CD14-positive monocyte (primary cell): ENCODE data around the gene ACTN4. TPM values are rescaled to one million over a fixed set of nuclear protein-coding genes. Genes with fewer than 3 reads are reported as not detected.

Experiments used
- DNase-seq, 3 donors: peaks; one replicate each; pipeline ENCODE4 v3.0.0-alpha.2; 2011 to 2022
- H2AFZ ChIP-seq: 2 replicates; pipeline ENCODE4 v1.6.0; 2012; ENCODE audit warnings: mild to moderate bottlenecking, low read depth, low read length, inconsistent platforms; ENCODE audit not compliant: insufficient read depth, poor library complexity, severe bottlenecking
- H3K27ac ChIP-seq, 2 donors: 1 replicate in 1 of 2; 2 replicates in 1 of 2; pipeline ENCODE4 v1.5.1; 2012 to 2013; ENCODE audit warnings: low read length in 2 of 2, control low read depth in 1 of 2, inconsistent platforms in 1 of 2, low read depth in 1 of 2, mild to moderate bottlenecking in 1 of 2
- H3K27me3 ChIP-seq, 2 donors: one replicate each; pipeline versions ENCODE4 v1.6.0 to v1.6.1; 2011 to 2013; ENCODE audit warnings: low read length in 2 of 2; ENCODE audit not compliant: control insufficient read depth in 2 of 2, insufficient read depth in 2 of 2
- H3K36me3 ChIP-seq, 2 donors: replicated peaks in 1 of 2; 1 replicate in 1 of 2; 2 replicates in 1 of 2; pipeline versions ENCODE4 v1.5.1 to v1.6.1; 2012 to 2013; ENCODE audit warnings: low read length in 2 of 2, control low read depth in 1 of 2, inconsistent platforms in 1 of 2, mild to moderate bottlenecking in 1 of 2; ENCODE audit not compliant: insufficient read depth in 2 of 2, control insufficient read depth in 1 of 2
- H3K4me1 ChIP-seq, 2 donors: 1 replicate in 1 of 2; 2 replicates in 1 of 2; pipeline versions ENCODE4 v1.5.1 to v1.6.1; 2012 to 2013; ENCODE audit warnings: low read length in 2 of 2, control low read depth in 1 of 2, inconsistent platforms in 1 of 2, mild to moderate bottlenecking in 1 of 2, moderate library complexity in 1 of 2; ENCODE audit not compliant: insufficient read depth in 2 of 2, control insufficient read depth in 1 of 2
- H3K4me2 ChIP-seq: replicated peaks from 2 replicates; pipeline ENCODE3; 2012; ENCODE audit warnings: low read length, moderate library complexity, mild to moderate bottlenecking; ENCODE audit not compliant: poor library complexity, severe bottlenecking; ENCODE audit errors: extremely low read depth
- H3K4me3 ChIP-seq, 3 experiments: fragments of 200-600 bp in 1 of 3; sonication (generic) in 1 of 3; replicated peaks in 1 of 3; 1 replicate in 2 of 3; 2 replicates in 1 of 3; pipeline ENCODE4 v1.5.1; 2011 to 2013; ENCODE audit warnings: low read length in 3 of 3, mild to moderate bottlenecking in 3 of 3, control low read depth in 2 of 3, low read depth in 2 of 3, inconsistent platforms in 1 of 3, moderate library complexity in 1 of 3
- H3K79me2 ChIP-seq: 2 replicates; pipeline ENCODE4 v1.6.0; 2012; ENCODE audit warnings: mild to moderate bottlenecking, control low read depth, inconsistent platforms, low read length, moderate library complexity; ENCODE audit not compliant: insufficient read depth
- H3K9ac ChIP-seq: 2 replicates; pipeline ENCODE4 v1.6.0; 2017; ENCODE audit warnings: low read length, mild to moderate bottlenecking; ENCODE audit not compliant: insufficient read depth, poor library complexity, severe bottlenecking
- H3K9me3 ChIP-seq, 2 donors: replicated peaks in 1 of 2; 1 replicate in 1 of 2; 2 replicates in 1 of 2; pipeline versions ENCODE4 v1.5.1 to v1.6.1; 2012 to 2013; ENCODE audit warnings: low read length in 2 of 2, control low read depth in 1 of 2; ENCODE audit not compliant: control insufficient read depth in 1 of 2, insufficient read depth in 1 of 2
- H4K20me1 ChIP-seq: 2 replicates; pipeline ENCODE4 v1.6.0; 2012; ENCODE audit warnings: mild to moderate bottlenecking, low read length, control low read depth, moderate library complexity; ENCODE audit not compliant: insufficient read depth
- H3K27ac Mint-ChIP-seq, 7 donors: one replicate each; pipeline ENCODE4 v1.8.0; 2020; ENCODE audit warnings: mild to moderate bottlenecking in 7 of 7, mixed read lengths in 7 of 7, moderate library complexity in 6 of 7, inconsistent platforms in 2 of 7
- H3K27me3 Mint-ChIP-seq, 3 donors: one replicate each; pipeline ENCODE4 v1.8.0; 2021 to 2022; ENCODE audit warnings: low read depth in 3 of 3, mild to moderate bottlenecking in 3 of 3, mixed read lengths in 3 of 3, moderate library complexity in 3 of 3, inconsistent platforms in 1 of 3
- H3K36me3 Mint-ChIP-seq, 2 donors: one replicate each; pipeline ENCODE4 v1.8.0; 2020; ENCODE audit warnings: mixed read lengths in 2 of 2, inconsistent platforms in 1 of 2, mild to moderate bottlenecking in 1 of 2
- H3K4me1 Mint-ChIP-seq: one replicate; pipeline ENCODE4 v1.8.0; 2020; ENCODE audit warnings: mild to moderate bottlenecking, mixed read lengths
- H3K4me3 Mint-ChIP-seq, 2 donors: one replicate each; pipeline ENCODE4 v1.8.0; 2020; ENCODE audit warnings: mild to moderate bottlenecking in 2 of 2, mixed read lengths in 2 of 2, moderate library complexity in 1 of 2
- H3K9me3 Mint-ChIP-seq, 7 donors: one replicate each; pipeline ENCODE4 v1.8.0; 2020 to 2022; ENCODE audit warnings: mixed read lengths in 7 of 7, mild to moderate bottlenecking in 6 of 7, moderate library complexity in 6 of 7, inconsistent platforms in 2 of 7
- WGBS: methylation state at CpG from one replicate; pipeline ENCODE4 v1.1.5; 2013; ENCODE audit warnings: missing lambda C conversion rate; ENCODE audit not compliant: insufficient coverage; 5-methylcytosine and 5-hydroxymethylcytosine counted together
- intact Hi-C, 2 donors: fragments of 100-400 bp; cut with micrococcal nuclease; formaldehyde crosslinking; loops; one replicate each; pipeline versions ENCODE4 v1.15.0 to v1.15.1; 2023
- polyA plus RNA-seq, 3 donors: library from polyadenylated mRNA; depleted of rRNA in 1 of 3; unstranded in 2 of 3; stranded (reverse) in 1 of 3; fragments of 300-500 nt in 2 of 3; fragments of >200 nt in 1 of 3; fragmentation: Illumina TruSeq in 2 of 3; gene quantifications; 1 replicate in 2 of 3; 2 replicates in 1 of 3; pipeline ENCODE4 v1.2.3, GENCODE V29; 2012 to 2021
- TF ChIP-seq, protein P1 (sequence below): fragments of 200-600 bp; IDR thresholded peaks from one replicate; pipeline ENCODE4 v1.8.0; 2022; ENCODE audit warnings: antibody characterized with exemption, mild to moderate bottlenecking

ACTN4 gene
- polyA plus RNA-seq, 3 donors = 8.4 to 177 (median 16.0) TPM

DNA sequence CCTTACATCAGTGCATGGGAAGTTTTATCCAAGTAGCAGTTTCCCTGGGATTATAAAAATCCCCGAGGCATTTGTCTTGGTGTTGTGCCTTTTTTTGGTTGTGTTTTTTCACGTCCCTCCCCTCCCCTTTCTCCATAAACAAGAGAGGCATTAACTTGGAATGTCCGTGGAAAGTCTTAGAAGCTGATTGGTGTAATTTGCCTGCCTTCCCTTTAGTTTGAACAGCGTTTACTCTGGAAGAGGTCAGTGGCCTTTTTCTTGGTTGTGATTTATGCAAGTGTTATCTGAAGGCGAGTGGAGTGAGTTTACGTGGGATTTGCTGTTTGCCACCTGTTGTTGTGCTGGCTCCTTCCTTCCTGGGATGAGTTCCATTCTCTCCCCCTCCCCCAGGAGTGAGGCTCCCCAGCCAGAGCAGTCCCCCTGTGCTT lies 7.2 kb downstream of the ACTN4 start:
- Histone ChIP-seq H3K27ac (peak overlapping the region in 1 of 2 donors; percentile 96), H3K36me3 (peaks cover 5 to 20% of the 10 kb centered on the region in 2 donors), H3K4me2 (no peak overlapping the region), H3K4me3 (no peak overlapping the region), H4K20me1 (peaks cover 76% of the 10 kb centered on the region), H3K4me1 (peaks cover 60 to 71% of the 10 kb centered on the region in 2 donors), H2AFZ (no peak overlapping the region), H3K79me2 (peaks cover 100% of the 10 kb centered on the region), H3K9me3 (no peaks in the 10 kb centered on the region), H3K9ac (no peak overlapping the region), H3K27me3 (no peaks in the 10 kb centered on the region)
- no CpG with 5 or more reads among the region's 6 CpGs for WGBS
- H3K4me1 Mint-ChIP-seq = peaks cover 73% of the 10 kb centered on the region
- H3K27me3 Mint-ChIP-seq = no peaks in the 10 kb centered on the region
- intact Hi-C loops = loop anchor here in 1 of 2 donors (5.0 kb wide), 1 partner anchor 38 kb away; no protein-coding TSS in a partner anchor
- no peak overlapping the region for H3K4me3 Mint-ChIP-seq
- no peaks in the 10 kb centered on the region for H3K9me3 Mint-ChIP-seq
- H3K36me3 Mint-ChIP-seq = peaks cover 28 to 30% of the 10 kb centered on the region in 2 donors
- DNase-seq = no peak
- TF ChIP-seq, protein P1, sequence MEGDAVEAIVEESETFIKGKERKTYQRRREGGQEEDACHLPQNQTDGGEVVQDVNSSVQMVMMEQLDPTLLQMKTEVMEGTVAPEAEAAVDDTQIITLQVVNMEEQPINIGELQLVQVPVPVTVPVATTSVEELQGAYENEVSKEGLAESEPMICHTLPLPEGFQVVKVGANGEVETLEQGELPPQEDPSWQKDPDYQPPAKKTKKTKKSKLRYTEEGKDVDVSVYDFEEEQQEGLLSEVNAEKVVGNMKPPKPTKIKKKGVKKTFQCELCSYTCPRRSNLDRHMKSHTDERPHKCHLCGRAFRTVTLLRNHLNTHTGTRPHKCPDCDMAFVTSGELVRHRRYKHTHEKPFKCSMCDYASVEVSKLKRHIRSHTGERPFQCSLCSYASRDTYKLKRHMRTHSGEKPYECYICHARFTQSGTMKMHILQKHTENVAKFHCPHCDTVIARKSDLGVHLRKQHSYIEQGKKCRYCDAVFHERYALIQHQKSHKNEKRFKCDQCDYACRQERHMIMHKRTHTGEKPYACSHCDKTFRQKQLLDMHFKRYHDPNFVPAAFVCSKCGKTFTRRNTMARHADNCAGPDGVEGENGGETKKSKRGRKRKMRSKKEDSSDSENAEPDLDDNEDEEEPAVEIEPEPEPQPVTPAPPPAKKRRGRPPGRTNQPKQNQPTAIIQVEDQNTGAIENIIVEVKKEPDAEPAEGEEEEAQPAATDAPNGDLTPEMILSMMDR = no peak
- peak overlapping the region in 6 of 7 donors; percentile 1 to 74 (median 61) for H3K27ac Mint-ChIP-seq

DNA sequence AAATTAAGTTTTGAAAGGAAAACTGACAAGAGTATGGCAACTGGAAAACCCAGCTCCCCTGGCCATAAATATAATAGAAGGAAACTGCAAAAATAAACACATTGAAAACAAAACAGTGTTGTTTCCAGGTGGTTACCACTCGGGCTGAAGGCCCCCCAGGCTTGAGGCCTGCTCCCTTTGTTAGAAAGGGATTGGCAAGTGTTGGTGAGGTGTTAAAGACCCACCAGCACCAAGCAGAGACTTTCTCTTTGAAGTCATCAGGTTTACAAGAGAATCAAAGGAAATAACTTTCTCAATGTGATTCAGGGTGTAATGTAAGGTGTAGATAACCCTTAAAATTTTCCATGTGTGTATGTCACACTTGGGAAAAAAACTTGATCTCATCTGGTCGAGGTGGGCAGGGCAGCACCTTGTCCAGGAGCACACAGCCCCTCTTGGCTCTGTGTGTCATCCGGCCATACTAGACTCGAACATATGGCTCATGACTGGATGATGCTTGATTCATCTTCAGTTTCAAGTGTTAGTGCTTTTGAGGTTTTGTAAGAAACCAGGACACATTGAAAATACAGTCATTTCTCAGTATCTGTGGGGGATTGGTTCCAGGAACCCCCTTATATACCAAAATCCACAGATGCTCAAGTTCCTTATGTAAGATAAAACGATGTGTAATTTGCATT lies 7.8 kb downstream of the ACTN4 start:
- peaks cover 54 to 65% of the 10 kb centered on the region in 2 donors for H3K4me1 ChIP-seq
- TF ChIP-seq, protein P1 = no peak
- no peak overlapping the region for H2AFZ ChIP-seq
- Mint-ChIP-seq H3K27me3 (no peaks in the 10 kb centered on the region), H3K4me1 (peaks cover 67% of the 10 kb centered on the region), H3K4me3 (no peak overlapping the region), H3K27ac (peak overlapping the region in 5 of 7 donors; percentile 1 to 83 (median 69)), H3K36me3 (peaks cover 32 to 35% of the 10 kb centered on the region in 2 donors), H3K9me3 (no peaks in the 10 kb centered on the region)
- H3K27me3 ChIP-seq = no peaks in the 10 kb centered on the region
- peaks cover 5 to 20% of the 10 kb centered on the region in 2 donors for H3K36me3 ChIP-seq
- no peak overlapping the region for H3K4me2 ChIP-seq
- no peak for DNase-seq
- intact Hi-C loops = loop anchor here in 1 of 2 donors (5.0 kb wide), 1 partner anchor 37 kb away; no protein-coding TSS in a partner anchor
- H4K20me1 ChIP-seq = peaks cover 76% of the 10 kb centered on the region
- no peak overlapping the region for H3K9ac ChIP-seq
- peak overlapping the region in 1 of 2 donors; percentile 59 for H3K27ac ChIP-seq
- peaks cover 100% of the 10 kb centered on the region for H3K79me2 ChIP-seq
- H3K4me3 ChIP-seq = no peak overlapping the region
- H3K9me3 ChIP-seq = no peaks in the 10 kb centered on the region
- WGBS = no CpG with 5 or more reads among the region's 5 CpGs
